Trophoblast cell (in vitro differentiated cells and primary cell): Measurements from ENCODE around the gene CD86.
A peak's percentile ranks its signal among the peaks of the same experiment; 100 is the strongest.

Experiments used
- DNase-seq, 2 donors: peaks; one replicate each; pipeline ENCODE4 v3.0.0-alpha.2; 2016
- H2AFZ ChIP-seq: 2 replicates; pipeline ENCODE4 v1.6.1; 2013; ENCODE audit warnings: low read length, moderate library complexity, mild to moderate bottlenecking; ENCODE audit not compliant: insufficient read depth, poor library complexity
- H2AK5ac ChIP-seq: 2 replicates; pipeline ENCODE4 v1.6.1; 2013; ENCODE audit warnings: mild to moderate bottlenecking, low read length
- H2BK120ac ChIP-seq: 2 replicates; pipeline ENCODE4 v1.6.1; 2013; ENCODE audit warnings: low read length, mild to moderate bottlenecking, moderate library complexity; ENCODE audit not compliant: insufficient read depth, poor library complexity
- H2BK12ac ChIP-seq: 2 replicates; pipeline ENCODE4 v1.6.1; 2013; ENCODE audit warnings: mild to moderate bottlenecking, low read length, moderate library complexity
- H2BK5ac ChIP-seq: 2 replicates; pipeline ENCODE4 v1.6.1; 2013; ENCODE audit warnings: low read length, low read depth, moderate library complexity, mild to moderate bottlenecking; ENCODE audit not compliant: poor library complexity
- H3K14ac ChIP-seq: 2 replicates; pipeline ENCODE4 v1.6.1; 2013; ENCODE audit warnings: mild to moderate bottlenecking, low read length
- H3K18ac ChIP-seq: 2 replicates; pipeline ENCODE4 v1.6.1; 2013; ENCODE audit warnings: mild to moderate bottlenecking, low read length
- H3K23ac ChIP-seq: 2 replicates; pipeline ENCODE4 v1.6.1; 2013; ENCODE audit warnings: low read length
- H3K27ac ChIP-seq: 2 replicates; pipeline ENCODE4 v1.5.1; 2013; ENCODE audit warnings: low read depth, mild to moderate bottlenecking, inconsistent platforms, low read length, moderate library complexity
- H3K27me3 ChIP-seq: 2 replicates; pipeline ENCODE4 v1.6.1; 2013; ENCODE audit warnings: inconsistent platforms, mild to moderate bottlenecking, low read length, moderate library complexity; ENCODE audit not compliant: insufficient read depth
- H3K36me3 ChIP-seq, 2 experiments: 1 replicate in 1 of 2; 2 replicates in 1 of 2; pipeline ENCODE4 v1.6.1; 2013; ENCODE audit warnings: low read length in 2 of 2, mild to moderate bottlenecking in 2 of 2, moderate library complexity in 1 of 2; ENCODE audit not compliant: insufficient read depth in 2 of 2, control insufficient read depth in 1 of 2
- H3K4ac ChIP-seq: 2 replicates; pipeline ENCODE4 v1.6.1; 2013; ENCODE audit warnings: low read depth, mild to moderate bottlenecking, low read length, moderate library complexity
- H3K4me1 ChIP-seq, 2 experiments: 1 replicate in 1 of 2; 2 replicates in 1 of 2; pipeline ENCODE4 v1.6.1; 2013; ENCODE audit warnings: low read length in 2 of 2, mild to moderate bottlenecking in 2 of 2, moderate library complexity in 1 of 2; ENCODE audit not compliant: insufficient read depth in 2 of 2, control insufficient read depth in 1 of 2
- H3K4me2 ChIP-seq: 2 replicates; pipeline ENCODE4 v1.6.1; 2013; ENCODE audit warnings: inconsistent platforms, mild to moderate bottlenecking, low read length, moderate library complexity
- H3K4me3 ChIP-seq: 2 replicates; pipeline ENCODE4 v1.5.1; 2013; ENCODE audit warnings: mild to moderate bottlenecking, low read depth, low read length, inconsistent platforms
- H3K79me1 ChIP-seq: one replicate; pipeline ENCODE4 v1.6.1; 2013; ENCODE audit warnings: low read length
- H3K79me2 ChIP-seq: 2 replicates; pipeline ENCODE4 v1.6.1; 2013; ENCODE audit warnings: low read length, mild to moderate bottlenecking; ENCODE audit not compliant: control insufficient read depth, insufficient read depth, poor library complexity
- H3K9ac ChIP-seq: 2 replicates; pipeline ENCODE4 v1.6.1; 2013; ENCODE audit warnings: mild to moderate bottlenecking, low read length
- H3K9me3 ChIP-seq: 2 replicates; pipeline ENCODE4 v1.6.1; 2013; ENCODE audit warnings: low read depth, mild to moderate bottlenecking, control low read depth, inconsistent platforms, low read length; ENCODE audit not compliant: insufficient read depth
- H4K12ac ChIP-seq: 2 replicates; pipeline ENCODE4 v1.6.1; 2013; ENCODE audit warnings: low read depth, mild to moderate bottlenecking, low read length, moderate library complexity
- H4K8ac ChIP-seq: 2 replicates; pipeline ENCODE4 v1.6.1; 2013; ENCODE audit warnings: low read depth, mild to moderate bottlenecking, low read length, moderate library complexity
- H4K91ac ChIP-seq: one replicate; pipeline ENCODE4 v1.6.1; 2013; ENCODE audit warnings: low read depth, mild to moderate bottlenecking, low read length, moderate library complexity
- WGBS: extraction: QIAGEN DNeasy Blood & Tissue Kit; methylation state at CpG from one replicate; pipeline ENCODE4 v1.1.7; 2013; ENCODE audit warnings: missing lambda C conversion rate; ENCODE audit not compliant: insufficient read length, insufficient coverage; ENCODE audit errors: extremely low coverage; 5-methylcytosine and 5-hydroxymethylcytosine counted together

CD86 gene

GRCh38 chr3:122067588-122068240, 12.6 kb downstream of the CD86 start:
- Histone ChIP-seq H3K9me3 (no peaks in the 10 kb centered on the region), H3K27ac (no peak overlapping the region), H3K9ac (no peak overlapping the region), H2BK120ac (no peak overlapping the region), H3K4me1 (no peaks in the 10 kb centered on the region), H4K91ac (no peak overlapping the region), H3K18ac (no peak overlapping the region), H3K36me3 (no peaks in the 10 kb centered on the region), H3K4me3 (no peak overlapping the region), H4K8ac (no peak overlapping the region), H2AK5ac (no peak overlapping the region), H3K79me1 (no peaks in the 10 kb centered on the region), H3K79me2 (no peaks in the 10 kb centered on the region), H3K4ac (no peak overlapping the region), H3K27me3 (no peaks in the 10 kb centered on the region), H3K14ac (no peak overlapping the region), H2BK5ac (no peak overlapping the region), H4K12ac (no peak overlapping the region), H3K23ac (no peak overlapping the region), H2AFZ (no peak overlapping the region), H3K4me2 (no peak overlapping the region), H2BK12ac (no peak overlapping the region)
- no peak for DNase-seq
- no CpG with 5 or more reads among the region's 2 CpGs for WGBS

GRCh38 chr3:122074621-122075265, 19.6 kb downstream of the CD86 start:
- H3K4me2 ChIP-seq = no peak overlapping the region
- no peaks in the 10 kb centered on the region for H3K36me3 ChIP-seq
- H3K23ac ChIP-seq = no peak overlapping the region
- no peak overlapping the region for H3K4me3 ChIP-seq
- H2BK5ac ChIP-seq = no peak overlapping the region
- no CpG with 5 or more reads among the region's 6 CpGs for WGBS
- H3K4me1 ChIP-seq = peaks cover 6 to 8% of the 10 kb centered on the region in 2 experiments
- H3K4ac ChIP-seq = no peak overlapping the region
- no peak overlapping the region for H3K14ac ChIP-seq
- peaks cover 3% of the 10 kb centered on the region for H3K79me2 ChIP-seq
- no peak overlapping the region for H2AK5ac ChIP-seq
- no peak overlapping the region for H4K8ac ChIP-seq
- no peaks in the 10 kb centered on the region for H3K27me3 ChIP-seq
- no peak overlapping the region for H2BK120ac ChIP-seq
- H2BK12ac ChIP-seq = no peak overlapping the region
- H2AFZ ChIP-seq = no peak overlapping the region
- no peaks in the 10 kb centered on the region for H3K9me3 ChIP-seq
- H3K79me1 ChIP-seq = no peaks in the 10 kb centered on the region
- no peak overlapping the region for H3K27ac ChIP-seq
- DNase-seq = peak in 1 of 2 donors; percentile 23
- no peak overlapping the region for H4K91ac ChIP-seq
- H3K9ac ChIP-seq = no peak overlapping the region
- no peak overlapping the region for H3K18ac ChIP-seq
- no peak overlapping the region for H4K12ac ChIP-seq

- H4K91ac ChIP-seq = no peak overlapping the region
- H3K27me3 ChIP-seq = no peaks in the 10 kb centered on the region
- H3K9ac ChIP-seq = no peak overlapping the region
- H4K8ac ChIP-seq = no peak overlapping the region
- no peaks in the 10 kb centered on the region for H3K79me1 ChIP-seq
- H2AFZ ChIP-seq = no peak overlapping the region
- no peaks in the 10 kb centered on the region for H3K9me3 ChIP-seq
- H3K14ac ChIP-seq = peak overlapping the region; percentile 41
- DNase-seq = no peak
- H3K18ac ChIP-seq = no peak overlapping the region
- H3K4me3 ChIP-seq = no peak overlapping the region
- peaks cover 4% of the 10 kb centered on the region for H3K79me2 ChIP-seq
- peaks cover 6 to 12% of the 10 kb centered on the region in 2 experiments for H3K4me1 ChIP-seq
- peak overlapping the region; percentile 45 for H2BK12ac ChIP-seq
- no peak overlapping the region for H3K23ac ChIP-seq
- H2BK5ac ChIP-seq = no peak overlapping the region
- no peak overlapping the region for H2AK5ac ChIP-seq
- H4K12ac ChIP-seq = no peak overlapping the region
- H3K4ac ChIP-seq = no peak overlapping the region
- H3K27ac ChIP-seq = no peak overlapping the region
- H3K36me3 ChIP-seq = no peaks in the 10 kb centered on the region
- no peak overlapping the region for H2BK120ac ChIP-seq
- no CpG with 5 or more reads among the region's 4 CpGs for WGBS
- H3K4me2 ChIP-seq = no peak overlapping the region
Observed at GRCh38 chr3:122076491-122077292, 21.5 kb downstream of the CD86 start.

GRCh38 chr3:122077293-122078234, 22.4 kb downstream of the CD86 start:
- no peaks in the 10 kb centered on the region for H3K27me3 ChIP-seq
- H3K4me1 ChIP-seq = peaks cover 6 to 12% of the 10 kb centered on the region in 2 experiments
- no peak overlapping the region for H2BK5ac ChIP-seq
- no peak overlapping the region for H2BK12ac ChIP-seq
- no peak for DNase-seq
- H3K27ac ChIP-seq = no peak overlapping the region
- H3K36me3 ChIP-seq = no peaks in the 10 kb centered on the region
- H3K23ac ChIP-seq = no peak overlapping the region
- no peaks in the 10 kb centered on the region for H3K79me1 ChIP-seq
- no peak overlapping the region for H3K9ac ChIP-seq
- no peak overlapping the region for H4K91ac ChIP-seq
- no peak overlapping the region for H2BK120ac ChIP-seq
- H4K8ac ChIP-seq = no peak overlapping the region
- H3K4me2 ChIP-seq = no peak overlapping the region
- H3K4me3 ChIP-seq = no peak overlapping the region
- H3K18ac ChIP-seq = no peak overlapping the region
- no peak overlapping the region for H2AFZ ChIP-seq
- H3K79me2 ChIP-seq = peaks cover 4% of the 10 kb centered on the region
- H3K9me3 ChIP-seq = no peaks in the 10 kb centered on the region
- H4K12ac ChIP-seq = no peak overlapping the region
- no peak overlapping the region for H3K14ac ChIP-seq
- WGBS = no CpG with 5 or more reads among the region's 9 CpGs
- no peak overlapping the region for H2AK5ac ChIP-seq
- no peak overlapping the region for H3K4ac ChIP-seq
